ENCODE data around the gene PARD6A.

Gene PARD6A

GRCh38 chr16:67660564-67661028 is at the start of gene PARD6A:
Gene PARD6A (plus strand): TSS chr16:67660960. CDS start chr16:67661039, 79 bp downstream.
- peak in 55 of 56 donors; percentile 65 to 98 (median 90) for DNase-seq

GRCh38 chr16:67613808-67614207 is 47.0 kb upstream of the PARD6A start:
- no peak for DNase-seq

GRCh38 chr16:67628216-67628615 is 32.5 kb upstream of the PARD6A start:
- DNase-seq: no peak

- peak in 6 of 56 donors; percentile 12 to 44 (median 24) for DNase-seq
These were observed 28.2 kb upstream of the PARD6A start for GRCh38 chr16:67632415-67633172.

- DNase-seq: no peak
These were observed 24.0 kb upstream of the PARD6A start for GRCh38 chr16:67636713-67637112.

- no peak for DNase-seq
These were observed 23.1 kb upstream of the PARD6A start for GRCh38 chr16:67637625-67638024.

- DNase-seq: peak in 45 of 56 donors; percentile 13 to 80 (median 53)
These were observed 18.7 kb upstream of the PARD6A start for GRCh38 chr16:67641779-67642708.

GRCh38 chr16:67644038-67644437 is 16.7 kb upstream of the PARD6A start:
- no peak for DNase-seq

GRCh38 chr16:67645397-67646121 is 15.2 kb upstream of the PARD6A start:
- no peak for DNase-seq

GRCh38 chr16:67647111-67647651 is 13.6 kb upstream of the PARD6A start:
- DNase-seq: no peak

GRCh38 chr16:67647681-67648080 is 13.1 kb upstream of the PARD6A start:
- no peak for DNase-seq

- no peak for DNase-seq
These were observed 12.5 kb upstream of the PARD6A start for GRCh38 chr16:67648088-67648763.

- no peak for DNase-seq
These were observed 11.9 kb upstream of the PARD6A start for GRCh38 chr16:67648764-67649407.

- no peak for DNase-seq
These were observed 11.2 kb upstream of the PARD6A start for GRCh38 chr16:67649494-67649931.

- no peak for DNase-seq
These were observed 10.7 kb upstream of the PARD6A start for GRCh38 chr16:67650023-67650422.

- DNase-seq: no peak
These were observed 9.7 kb upstream of the PARD6A start for GRCh38 chr16:67651039-67651438.

GRCh38 chr16:67651847-67652246 is 8.9 kb upstream of the PARD6A start:
- DNase-seq: no peak

- peak in 3 of 56 donors; percentile 16 to 26 (median 20) for DNase-seq
These were observed 8.1 kb upstream of the PARD6A start for GRCh38 chr16:67652578-67653127.

GRCh38 chr16:67653128-67653788 is 7.5 kb upstream of the PARD6A start:
- DNase-seq: peak in 4 of 56 donors; percentile 16 to 44 (median 26)

All from amygdala (tissue), 56 donors.